Inferior parietal cortex (tissue), 1 donor: ENCODE data around the gene TMEM50B.
A peak's percentile ranks its signal among the peaks of the same experiment; 100 is the strongest.
"Not testable (repeated sequence)": the region's sequence is repeated elsewhere in the genome, so short reads cannot be mapped to it uniquely, and the experiment has no call there.

ENCODE experiments used
- DNase-seq: peaks from one replicate; pipeline ENCODE4 v3.0.0-alpha.2; 2016; ENCODE audit errors: extremely low spot score

Gene TMEM50B

GRCh38 chr21:33479679-33480480 lies at the start of gene TMEM50B:
TMEM50B (minus strand) TSS chr21:33479974; CDS start chr21:33468885, 11,089 bp downstream.
- peak; percentile 89 for DNase-seq

DNA sequence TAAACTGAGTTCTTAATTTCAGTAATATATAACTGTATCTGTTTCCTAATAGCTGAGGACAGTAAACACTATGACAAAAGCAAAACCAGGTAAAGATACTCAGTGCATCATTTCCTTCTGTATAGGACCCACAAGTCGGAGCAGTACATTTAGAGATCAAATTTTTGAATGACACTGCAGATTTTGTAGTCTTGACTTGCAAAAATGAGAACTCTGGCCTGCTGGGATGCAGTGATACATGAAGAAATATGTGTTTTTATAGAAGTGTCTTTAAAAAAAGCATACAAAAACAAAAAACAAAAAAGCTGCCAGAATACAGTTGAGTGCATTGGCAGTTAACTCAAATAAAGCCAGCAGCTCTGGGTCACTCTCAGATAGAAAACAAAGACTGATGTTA lies 43.2 kb upstream of the TMEM50B start:
- no peak for DNase-seq

GRCh38 chr21:33522297-33522952 lies 42.7 kb upstream of the TMEM50B start:
- no peak for DNase-seq

DNA sequence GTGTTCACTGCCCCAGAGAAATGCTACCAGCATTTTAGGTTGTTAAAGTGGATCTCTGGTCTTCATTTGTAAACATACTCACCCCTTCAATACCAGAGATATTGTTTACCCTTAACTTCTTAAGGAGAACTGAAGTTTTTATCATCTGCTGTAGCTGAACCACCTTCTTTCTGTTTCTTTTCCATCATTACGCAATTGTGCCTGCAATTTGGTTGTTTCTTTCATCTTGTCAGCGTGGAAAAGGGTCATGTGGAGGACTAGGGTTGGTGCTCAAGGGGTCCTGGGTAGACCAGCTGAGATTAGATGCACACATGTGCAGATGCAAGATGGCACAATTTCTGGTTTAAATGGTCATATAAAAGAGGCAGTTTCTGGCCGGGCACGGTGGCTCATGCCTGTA lies 39.1 kb upstream of the TMEM50B start:
- no peak for DNase-seq

DNA sequence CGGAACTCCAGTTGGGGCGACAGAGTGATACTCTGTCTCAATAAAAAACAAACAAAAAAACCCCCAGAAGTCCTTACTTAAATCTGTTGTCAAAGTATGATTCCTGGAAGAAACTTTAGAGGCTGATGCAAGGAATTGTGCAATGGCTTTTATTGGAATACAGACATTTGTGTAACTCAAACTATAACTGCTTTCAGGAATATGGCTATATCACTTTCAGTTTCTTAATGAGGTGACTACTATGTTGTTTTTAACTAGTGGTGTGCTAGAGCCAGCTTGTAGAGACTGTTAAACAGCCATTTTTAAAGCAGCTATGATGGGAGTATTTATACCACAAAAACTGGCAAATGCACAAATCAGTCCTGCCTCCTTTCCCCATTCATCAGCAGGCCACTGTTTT lies 34.5 kb upstream of the TMEM50B start:
- DNase-seq = no peak

DNA sequence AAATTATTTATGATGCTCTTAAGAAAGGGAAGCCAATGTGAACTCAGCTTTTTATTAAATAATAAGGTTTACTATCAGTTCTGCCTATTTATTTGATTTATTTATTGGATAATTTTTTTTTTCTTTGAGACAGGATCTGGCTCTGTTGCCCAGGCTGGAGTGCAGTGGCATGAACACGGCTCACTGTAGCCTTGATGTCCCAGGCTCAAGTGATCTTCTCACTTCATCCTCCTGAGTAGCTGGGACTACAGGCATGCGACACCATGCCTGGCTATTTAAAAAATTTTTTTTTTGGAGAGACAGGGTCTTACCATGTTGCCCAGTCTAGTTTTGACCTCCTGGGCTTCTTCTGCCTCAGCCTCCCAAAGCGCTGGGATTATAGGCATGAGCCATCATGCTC lies 32.7 kb upstream of the TMEM50B start:
- DNase-seq = no peak

DNA sequence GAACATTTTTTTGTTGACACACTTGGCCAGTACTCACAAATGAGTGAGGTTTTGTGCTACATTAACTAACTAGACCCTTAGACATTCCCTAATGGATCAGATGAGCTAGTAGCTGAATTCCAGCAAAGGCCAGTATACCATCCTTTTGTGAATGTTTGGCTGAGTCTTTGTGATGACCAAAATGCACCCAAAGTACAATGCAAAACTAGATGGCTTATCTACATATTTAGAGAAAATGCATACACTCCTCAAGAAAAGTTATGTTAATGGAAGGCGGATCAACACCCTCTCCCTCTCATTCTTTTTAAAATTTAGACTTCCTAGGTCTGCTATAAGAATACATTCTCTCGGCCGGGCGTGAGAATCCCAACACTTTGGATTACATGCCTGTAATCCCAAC lies 31.9 kb upstream of the TMEM50B start:
- no peak for DNase-seq

DNA sequence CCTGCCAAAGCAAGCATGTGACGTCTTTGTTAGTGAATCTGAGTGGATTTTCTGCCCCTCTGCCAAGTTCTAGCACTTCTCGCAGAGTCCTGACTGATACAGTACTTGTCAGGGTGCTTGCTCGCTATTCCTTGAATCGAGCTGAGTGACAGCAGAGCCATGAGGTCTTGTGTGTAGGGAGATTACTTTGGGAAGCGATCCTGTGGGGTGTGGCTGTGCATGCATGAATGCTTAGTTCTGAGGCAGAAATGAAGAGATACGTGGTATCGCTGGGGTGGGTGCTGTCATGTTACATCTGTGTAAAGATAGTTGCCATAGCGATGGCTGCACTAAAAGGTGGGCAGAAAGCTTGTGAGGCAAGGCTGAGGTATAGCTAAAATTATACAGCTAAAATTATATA lies 31.1 kb upstream of the TMEM50B start:
- peak; percentile 5 for DNase-seq

DNA sequence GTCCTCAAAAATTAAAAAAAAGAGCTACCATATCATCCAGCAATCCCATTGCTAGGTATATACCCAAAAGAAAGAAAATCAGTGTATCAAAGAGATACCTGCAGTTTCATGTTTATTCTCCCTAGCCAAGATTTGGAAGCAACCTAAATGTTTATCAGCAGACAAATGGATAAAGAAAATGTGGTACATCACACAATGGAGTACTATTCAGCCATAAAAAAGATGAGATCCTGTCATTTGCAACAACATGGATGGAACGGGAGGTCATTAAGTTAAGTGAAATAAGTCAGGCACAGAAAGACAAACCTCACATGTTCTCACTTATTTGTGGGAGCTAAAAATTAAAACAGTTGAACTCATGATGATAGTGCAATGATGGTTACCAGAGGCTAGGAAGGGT lies 27.2 kb upstream of the TMEM50B start:
- DNase-seq = not testable (repeated sequence)

GRCh38 chr21:33505833-33506232 lies 26.1 kb upstream of the TMEM50B start:
- DNase-seq = no peak

GRCh38 chr21:33496345-33496744 lies 16.6 kb upstream of the TMEM50B start:
- no peak for DNase-seq

- DNase-seq = no peak
These were observed 16.0 kb upstream of the TMEM50B start for GRCh38 chr21:33495743-33496142.

DNA sequence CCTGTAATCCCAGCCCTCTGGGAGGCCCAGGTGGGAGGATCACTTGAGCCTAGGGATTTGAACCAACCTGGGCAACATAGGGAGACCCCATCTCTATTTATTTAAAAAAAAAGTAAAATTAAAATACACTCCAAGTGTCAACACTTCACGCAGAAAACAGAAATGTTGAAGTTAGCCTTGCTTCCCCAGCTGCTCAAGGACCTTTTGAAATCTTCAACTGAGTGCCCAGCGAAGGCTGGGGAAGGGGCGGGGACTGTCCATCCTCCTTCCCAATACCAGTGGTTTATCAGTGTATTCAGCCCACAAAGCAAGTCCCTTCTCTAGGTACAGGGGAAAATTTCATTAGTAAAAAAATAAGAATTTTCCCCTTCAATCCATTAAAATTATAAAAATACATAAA lies 14.0 kb upstream of the TMEM50B start:
- DNase-seq = no peak

- no peak for DNase-seq
These were observed 12.8 kb upstream of the TMEM50B start for GRCh38 chr21:33492571-33492970.

GRCh38 chr21:33491373-33492102 lies 11.8 kb upstream of the TMEM50B start, which contains the start of gene DNAJC28:
DNAJC28 (minus strand) TSS chr21:33491716; CDS start chr21:33489393, 2,323 bp downstream.
- DNase-seq = peak; percentile 99

- DNase-seq = peak; percentile 56
These were observed 11.2 kb upstream of the TMEM50B start for GRCh38 chr21:33490991-33491372.

- no peak for DNase-seq
These were observed 9.2 kb upstream of the TMEM50B start for GRCh38 chr21:33488936-33489335.

GRCh38 chr21:33487996-33488395 lies 8.2 kb upstream of the TMEM50B start:
- DNase-seq = no peak

DNA sequence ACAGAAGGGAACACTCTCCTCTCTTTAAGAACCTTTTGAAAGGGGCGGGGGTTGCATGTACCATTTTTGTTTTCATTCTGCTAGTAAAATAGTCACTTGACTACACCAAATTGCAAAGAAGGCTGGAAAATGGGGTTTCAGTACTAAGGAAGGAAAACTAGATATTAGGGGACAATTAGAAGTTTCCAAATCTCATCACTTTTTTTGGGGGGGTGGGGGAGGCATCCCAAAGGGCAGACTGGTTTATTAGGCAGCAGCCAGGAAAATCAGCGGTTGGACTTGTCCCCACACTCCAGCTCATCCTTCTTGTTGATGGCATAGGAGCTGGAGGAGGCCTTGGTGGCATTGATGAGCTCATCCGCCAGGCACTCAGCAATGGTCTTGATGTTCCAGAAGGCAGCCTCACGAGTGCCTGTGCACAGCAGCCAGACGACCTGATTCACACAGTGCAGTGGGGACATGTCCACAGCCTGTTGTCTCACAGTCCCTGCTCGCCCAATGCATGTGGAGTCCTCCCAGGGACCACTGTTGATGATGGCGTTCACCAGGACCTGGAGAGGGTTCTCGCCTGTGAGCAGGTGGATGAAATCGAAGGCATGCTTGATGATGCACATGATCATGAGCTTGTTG lies 1.7 kb upstream of the TMEM50B start:
- DNase-seq = no peak

GRCh38 chr21:33480481-33481103 lies 818 bp upstream of the TMEM50B start:
- DNase-seq = no peak

DNA sequence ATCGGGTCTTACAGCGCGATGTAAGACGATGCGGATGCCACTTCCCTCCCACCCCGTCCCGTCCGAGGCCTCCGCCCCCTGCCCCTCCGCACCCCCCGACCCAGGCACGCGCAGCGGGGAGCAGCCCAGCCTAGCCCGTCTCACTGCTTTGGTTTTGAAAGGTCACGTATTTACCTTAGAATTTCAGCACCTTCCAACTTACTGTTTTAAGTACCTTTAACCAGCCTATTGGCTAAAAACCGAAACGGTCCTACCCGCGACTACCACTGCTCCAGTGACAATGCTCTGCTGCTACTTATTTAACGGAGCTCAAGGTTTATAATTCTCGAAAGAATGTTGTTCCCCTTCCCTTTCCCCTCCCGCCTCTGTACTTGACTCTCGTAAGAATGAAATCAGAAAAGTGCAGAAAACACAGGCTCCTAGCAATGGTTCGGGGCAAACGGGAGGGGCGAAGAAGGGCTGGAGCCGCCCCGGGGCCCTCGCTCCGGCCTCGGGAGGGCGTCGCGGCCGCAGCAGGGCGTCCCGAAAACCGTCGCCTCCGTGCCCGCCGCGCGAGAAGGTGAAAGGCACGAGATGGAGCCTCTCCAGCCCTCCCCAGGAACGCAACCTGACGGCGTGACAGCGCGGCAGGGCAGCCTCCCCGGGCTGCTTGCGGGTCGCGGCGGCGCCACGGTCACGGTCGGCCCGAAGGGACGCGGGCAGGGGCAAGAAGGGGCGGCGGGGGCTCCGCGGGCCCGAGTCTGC lies 667 bp downstream of the TMEM50B start:
- peak; percentile 27 for DNase-seq
